Gastroesophageal sphincter (tissue), 4 donors: ENCODE results near the gene CLIC4. TPM values are rescaled to one million over a fixed set of nuclear protein-coding genes. Genes with fewer than 3 reads are reported as not detected.

ENCODE experiments used
- ATAC-seq: fragments of 150-250 bp; one replicate; pipeline ENCODE4 v1.9.1; 2016; ENCODE audit warnings: mild to moderate bottlenecking, moderate library complexity
- H3K27ac ChIP-seq, 4 donors: fragments of 200-600 bp; sonication (generic) in 3 of 4; 1 replicate in 3 of 4; 2 replicates in 1 of 4; pipeline ENCODE4 v1.5.1; 2016 to 2019
- H3K27me3 ChIP-seq: fragments of 200-600 bp; sonication (generic); one replicate; pipeline ENCODE4 v1.5.1; 2019
- H3K36me3 ChIP-seq, 2 donors: fragments of 200-600 bp; sonication (generic); one replicate each; pipeline ENCODE4 v1.5.1; 2019; ENCODE audit warnings: control low read depth in 1 of 2
- H3K4me1 ChIP-seq, 3 donors: fragments of 200-600 bp; sonication (generic); 1 replicate in 2 of 3; 2 replicates in 1 of 3; pipeline ENCODE4 v1.5.1; 2016 to 2019; ENCODE audit warnings: control low read depth in 2 of 3
- H3K4me3 ChIP-seq, 2 donors: fragments of 200-600 bp; sonication (generic); one replicate each; pipeline ENCODE4 v1.5.1; 2019; ENCODE audit warnings: mild to moderate bottlenecking in 1 of 2, moderate library complexity in 1 of 2
- H3K9me3 ChIP-seq, 3 donors: fragments of 200-600 bp; sonication (generic); one replicate each; pipeline ENCODE4 v1.5.1; 2017 to 2019; ENCODE audit warnings: control low read depth in 2 of 3
- EP300 ChIP-seq: sonication (generic); formaldehyde crosslinking; IDR thresholded peaks from one replicate; pipeline ENCODE4 v1.6.1; 2017; ENCODE audit warnings: antibody characterized with exemption, mild to moderate bottlenecking
- POLR2A ChIP-seq, 2 donors: fragments of 450-650 bp; IDR thresholded peaks; one replicate each; pipeline ENCODE4 v1.6.1; 2017; ENCODE audit warnings: antibody characterized with exemption in 2 of 2, mild to moderate bottlenecking in 2 of 2, moderate library complexity in 1 of 2
- POLR2AphosphoS5 ChIP-seq: sonication (generic); formaldehyde crosslinking; IDR thresholded peaks from one replicate; pipeline ENCODE4 v1.6.1; 2017; ENCODE audit warnings: antibody characterized with exemption
- WGBS, 2 donors: methylation state at CpG; one replicate each; pipeline ENCODE4 v1.1.5; 2018; ENCODE audit warnings: low coverage in 1 of 2; 5-methylcytosine and 5-hydroxymethylcytosine counted together
- total RNA-seq, 4 donors: library from RNA; depleted of rRNA; stranded (reverse); fragments of >200 nt; gene quantifications; one replicate each; pipeline ENCODE4 v1.1.0, GENCODE V29; 2016
- TF ChIP-seq, protein P1 (sequence below), 4 experiments: fragments of 200-600 bp in 2 of 4; fragments of 450-650 bp in 2 of 4; sonication (generic) in 1 of 4; IDR thresholded peaks; one replicate each; pipeline ENCODE4 v1.5.1; 2017 to 2019; ENCODE audit warnings: antibody characterized with exemption in 4 of 4, mild to moderate bottlenecking in 2 of 4, moderate library complexity in 2 of 4

The CLIC4 gene
- total RNA-seq, 4 donors from 2014 or later, result 553 to 721 (median 692) TPM

DNA sequence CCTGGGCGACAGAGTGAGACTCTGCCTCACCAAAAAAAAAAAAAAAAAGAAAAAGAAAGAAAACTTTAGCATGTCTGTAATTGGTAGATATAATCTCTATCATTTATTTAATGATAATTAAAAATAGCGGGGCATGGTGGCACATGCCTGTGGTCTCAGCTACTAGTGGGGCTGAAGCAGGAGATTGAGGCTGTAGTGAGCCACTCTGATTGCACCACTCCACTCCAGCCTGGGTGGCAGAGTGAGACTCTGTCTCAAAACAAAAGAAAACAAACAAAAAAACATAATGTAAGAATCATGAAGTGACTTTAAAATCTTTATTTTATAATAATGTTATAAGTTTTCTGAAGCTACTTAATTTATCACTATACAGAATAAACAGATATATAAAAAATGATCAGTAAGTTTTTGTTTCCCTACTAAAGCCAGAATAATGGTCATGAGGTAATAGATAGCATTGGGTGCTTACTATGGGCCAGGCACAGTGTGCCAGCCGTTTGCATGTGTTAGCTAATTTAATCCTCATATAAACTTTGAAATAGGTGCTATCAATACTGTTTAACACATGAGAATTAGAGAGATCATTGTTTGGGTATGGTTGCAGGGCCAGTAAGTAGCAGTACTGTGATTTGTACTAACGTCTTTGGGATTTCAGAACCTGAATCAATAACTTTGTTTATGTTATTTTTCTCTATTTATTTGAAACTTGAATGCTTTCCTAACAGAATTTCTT, 23.8 kb downstream of the CLIC4 start:
- TF ChIP-seq EP300 (no peak), POLR2AphosphoS5 (no peak), POLR2A (IDR thresholded peaks at IDR 0.05) (no peak)
- TF ChIP-seq, protein P1, sequence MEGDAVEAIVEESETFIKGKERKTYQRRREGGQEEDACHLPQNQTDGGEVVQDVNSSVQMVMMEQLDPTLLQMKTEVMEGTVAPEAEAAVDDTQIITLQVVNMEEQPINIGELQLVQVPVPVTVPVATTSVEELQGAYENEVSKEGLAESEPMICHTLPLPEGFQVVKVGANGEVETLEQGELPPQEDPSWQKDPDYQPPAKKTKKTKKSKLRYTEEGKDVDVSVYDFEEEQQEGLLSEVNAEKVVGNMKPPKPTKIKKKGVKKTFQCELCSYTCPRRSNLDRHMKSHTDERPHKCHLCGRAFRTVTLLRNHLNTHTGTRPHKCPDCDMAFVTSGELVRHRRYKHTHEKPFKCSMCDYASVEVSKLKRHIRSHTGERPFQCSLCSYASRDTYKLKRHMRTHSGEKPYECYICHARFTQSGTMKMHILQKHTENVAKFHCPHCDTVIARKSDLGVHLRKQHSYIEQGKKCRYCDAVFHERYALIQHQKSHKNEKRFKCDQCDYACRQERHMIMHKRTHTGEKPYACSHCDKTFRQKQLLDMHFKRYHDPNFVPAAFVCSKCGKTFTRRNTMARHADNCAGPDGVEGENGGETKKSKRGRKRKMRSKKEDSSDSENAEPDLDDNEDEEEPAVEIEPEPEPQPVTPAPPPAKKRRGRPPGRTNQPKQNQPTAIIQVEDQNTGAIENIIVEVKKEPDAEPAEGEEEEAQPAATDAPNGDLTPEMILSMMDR (IDR thresholded peaks at IDR 0.05), result no peak
- H3K36me3 ChIP-seq, result no peaks in the 10 kb centered on the region
- H3K9me3 ChIP-seq, result no peaks in the 10 kb centered on the region
- no peaks in the 10 kb centered on the region for H3K27me3 ChIP-seq
- H3K4me1 ChIP-seq, result peaks cover 14 to 96% (median 15%) of the 10 kb centered on the region in 3 donors
- peak overlapping the region; percentile 79 to 100 (median 88) for H3K27ac ChIP-seq
- H3K4me3 ChIP-seq, result no peak overlapping the region
- no peak for ATAC-seq
- WGBS, 2 donors, result 15 to 44% methylated on average over 2 to 4 of the region's 4 CpGs

DNA sequence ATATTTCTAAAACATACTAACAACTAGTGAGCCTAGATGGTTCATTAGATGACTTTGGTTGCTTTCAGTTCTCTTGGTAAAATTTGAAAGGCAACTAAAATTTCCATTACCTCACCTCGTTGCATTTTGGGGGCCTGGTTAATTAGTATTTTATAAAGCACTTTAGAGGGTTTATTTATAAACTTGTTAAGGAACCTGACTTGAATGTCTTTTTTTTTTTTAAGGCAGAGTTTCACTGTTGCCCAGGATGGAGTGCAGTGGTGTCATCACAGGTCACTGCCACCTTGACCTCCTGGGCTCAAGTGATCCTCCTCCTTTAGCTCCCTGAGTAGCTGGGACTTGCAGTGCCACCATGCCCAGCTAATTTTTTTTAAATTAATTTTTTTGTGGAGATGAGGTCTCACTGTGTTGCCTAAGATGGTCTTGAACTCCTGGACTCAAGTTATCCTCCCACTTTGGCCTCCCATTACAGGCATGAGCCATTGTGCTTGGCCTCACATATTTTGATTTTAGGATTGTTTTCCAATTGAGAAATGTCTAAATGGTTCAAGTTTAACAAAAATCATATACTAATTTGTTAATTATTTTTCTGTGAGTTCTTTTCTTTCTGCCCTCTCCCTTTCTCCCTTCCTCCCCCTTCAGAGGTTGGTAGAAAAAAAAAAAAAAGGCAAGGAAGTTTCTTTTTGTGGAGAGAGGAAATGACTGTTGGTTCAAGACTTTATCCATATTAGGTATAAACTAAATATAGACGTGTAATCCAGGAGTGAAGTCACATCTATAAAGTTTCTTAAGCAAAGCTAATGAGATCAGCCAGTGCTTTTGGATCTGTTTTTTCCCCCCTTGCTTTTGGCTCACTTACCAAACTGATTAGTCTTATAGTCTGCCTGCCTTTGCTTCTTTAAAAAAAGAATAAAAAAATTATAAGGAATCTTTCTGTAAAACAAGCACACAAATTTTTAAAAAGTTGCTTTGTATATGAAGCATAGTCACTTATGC, 24.7 kb downstream of the CLIC4 start:
- WGBS, 2 donors, result 0 to 12% methylated on average over 2 of the region's 2 CpGs
- Histone ChIP-seq H3K4me1 (peaks cover 13 to 93% (median 14%) of the 10 kb centered on the region in 3 donors), H3K4me3 (peak overlapping the region in 1 of 2 donors; percentile 20), H3K27ac (peak overlapping the region; percentile 79 to 100 (median 88)), H3K9me3 (no peaks in the 10 kb centered on the region), H3K36me3 (no peaks in the 10 kb centered on the region), H3K27me3 (no peaks in the 10 kb centered on the region)
- TF ChIP-seq POLR2AphosphoS5, result peak; percentile 74
- TF ChIP-seq, protein P1 (IDR thresholded peaks at IDR 0.05), result no peak
- no peak for TF ChIP-seq POLR2A (IDR thresholded peaks at IDR 0.05)
- peak; percentile 88 for ATAC-seq

DNA sequence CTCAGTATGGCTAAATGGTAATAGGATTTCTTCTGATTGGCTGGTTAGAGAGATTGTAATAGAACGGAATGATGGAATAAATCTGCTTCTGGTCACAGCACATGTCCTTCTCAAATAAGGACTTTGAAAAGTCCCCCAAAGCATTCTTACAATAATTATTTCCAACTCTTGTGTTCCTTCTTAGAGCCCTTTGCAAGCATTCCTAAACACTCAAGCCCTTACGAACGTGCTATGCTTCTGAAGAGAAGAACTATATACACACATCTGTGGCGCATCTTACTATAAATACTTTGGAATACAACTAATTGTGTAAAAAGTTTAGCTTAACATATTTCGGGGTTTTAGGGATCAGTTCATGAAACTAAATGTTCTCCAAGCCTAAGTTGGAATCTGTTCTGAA, 25.6 kb downstream of the CLIC4 start:
- WGBS, 2 donors, result 12 to 18% methylated on average over 5 of the region's 5 CpGs
- peaks cover 13 to 90% (median 15%) of the 10 kb centered on the region in 3 donors for H3K4me1 ChIP-seq

DNA sequence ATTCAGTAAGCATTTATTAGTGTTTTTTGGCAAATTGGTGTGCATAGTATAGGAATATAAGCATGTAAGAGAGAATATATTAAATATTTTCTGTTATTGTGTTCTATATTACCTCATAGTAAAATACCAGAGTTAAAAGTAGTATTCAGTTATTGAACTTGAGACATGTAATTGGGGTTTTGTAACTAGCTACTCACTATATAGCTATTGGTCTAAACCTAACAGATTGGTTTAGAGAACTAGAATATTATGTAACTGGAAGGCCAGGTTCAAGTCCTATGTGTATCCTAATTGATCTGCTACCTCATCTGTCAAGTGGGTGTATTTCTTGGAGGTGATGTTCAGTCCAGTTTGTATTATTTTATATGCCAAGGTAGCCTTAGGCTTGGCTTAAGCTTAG, 26.3 kb downstream of the CLIC4 start:
- Histone ChIP-seq H3K36me3 (no peaks in the 10 kb centered on the region), H3K27me3 (no peaks in the 10 kb centered on the region), H3K4me1 (peaks cover 17 to 91% (median 18%) of the 10 kb centered on the region in 3 donors), H3K27ac (peak overlapping the region; percentile 79 to 100 (median 88)), H3K4me3 (no peak overlapping the region), H3K9me3 (no peaks in the 10 kb centered on the region)
- no peak for TF ChIP-seq EP300
- no peak for ATAC-seq

More for the DNA sequence above, 25.6 kb downstream of the CLIC4 start:
- peak overlapping the region; percentile 79 to 100 (median 88) for H3K27ac ChIP-seq
- H3K4me3 ChIP-seq, result peak overlapping the region in 1 of 2 donors; percentile 20
- peak; percentile 48 for ATAC-seq
- no peaks in the 10 kb centered on the region for H3K36me3 ChIP-seq
- H3K9me3 ChIP-seq, result no peaks in the 10 kb centered on the region
- H3K27me3 ChIP-seq, result no peaks in the 10 kb centered on the region
- TF ChIP-seq EP300 (no peak), POLR2AphosphoS5 (peak; percentile 55)

DNA sequence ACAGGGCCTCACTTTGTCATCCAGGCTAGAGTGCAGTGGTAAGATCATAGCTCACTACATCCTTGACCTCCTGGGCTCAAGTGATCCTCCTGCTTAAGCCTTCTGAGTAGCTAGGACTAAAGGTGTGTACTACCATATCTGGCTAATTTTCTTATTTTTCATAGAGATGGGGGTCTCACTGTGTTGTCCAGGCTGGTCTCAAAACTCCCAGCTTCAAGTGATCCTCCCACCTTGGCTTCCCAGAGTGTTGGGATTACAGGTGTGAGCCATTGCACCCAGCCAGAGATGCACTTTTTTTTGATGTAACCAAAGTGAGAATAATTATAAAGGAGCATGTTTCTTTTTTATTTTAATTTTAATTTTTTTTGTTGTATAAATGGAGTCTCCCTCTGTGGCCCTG, 28.4 kb downstream of the CLIC4 start:
- no peak for TF ChIP-seq EP300
- TF ChIP-seq POLR2A (IDR thresholded peaks at IDR 0.05), result no peak
- TF ChIP-seq, protein P1 (IDR thresholded peaks at IDR 0.05), result no peak
- no peak for TF ChIP-seq POLR2AphosphoS5
- peaks cover 18 to 94% (median 19%) of the 10 kb centered on the region in 3 donors for H3K4me1 ChIP-seq
- no peaks in the 10 kb centered on the region for H3K27me3 ChIP-seq
- H3K27ac ChIP-seq, result peak overlapping the region in 2 of 4 donors; percentile 84 to 93
- no peaks in the 10 kb centered on the region for H3K36me3 ChIP-seq
- no peak for ATAC-seq
- no peak overlapping the region for H3K4me3 ChIP-seq
- no peaks in the 10 kb centered on the region for H3K9me3 ChIP-seq
